Fibroblast of mammary gland (primary cell): ENCODE measurements around the gene ENC1.
"Not testable (repeated sequence)": the region's sequence is repeated elsewhere in the genome, so short reads cannot be mapped to it uniquely, and the experiment has no call there.

Experiments
- DNase-seq: peaks from one replicate; pipeline ENCODE4 v3.0.0-alpha.2; 2010; ENCODE audit warnings: low read depth
- H3K4me3 ChIP-seq: 2 replicates; pipeline ENCODE4 v1.5.1; 2011; ENCODE audit warnings: low read depth, mild to moderate bottlenecking, low read length, moderate library complexity; ENCODE audit not compliant: control insufficient read depth
- CTCF ChIP-seq: conservative IDR thresholded peaks from 2 replicates; pipeline ENCODE4 v1.5.1; 2011; ENCODE audit warnings: low read depth, low read length, inconsistent platforms; ENCODE audit not compliant: control insufficient read depth, insufficient read depth

Gene ENC1, protein sequence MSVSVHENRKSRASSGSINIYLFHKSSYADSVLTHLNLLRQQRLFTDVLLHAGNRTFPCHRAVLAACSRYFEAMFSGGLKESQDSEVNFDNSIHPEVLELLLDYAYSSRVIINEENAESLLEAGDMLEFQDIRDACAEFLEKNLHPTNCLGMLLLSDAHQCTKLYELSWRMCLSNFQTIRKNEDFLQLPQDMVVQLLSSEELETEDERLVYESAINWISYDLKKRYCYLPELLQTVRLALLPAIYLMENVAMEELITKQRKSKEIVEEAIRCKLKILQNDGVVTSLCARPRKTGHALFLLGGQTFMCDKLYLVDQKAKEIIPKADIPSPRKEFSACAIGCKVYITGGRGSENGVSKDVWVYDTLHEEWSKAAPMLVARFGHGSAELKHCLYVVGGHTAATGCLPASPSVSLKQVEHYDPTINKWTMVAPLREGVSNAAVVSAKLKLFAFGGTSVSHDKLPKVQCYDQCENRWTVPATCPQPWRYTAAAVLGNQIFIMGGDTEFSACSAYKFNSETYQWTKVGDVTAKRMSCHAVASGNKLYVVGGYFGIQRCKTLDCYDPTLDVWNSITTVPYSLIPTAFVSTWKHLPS

DNA sequence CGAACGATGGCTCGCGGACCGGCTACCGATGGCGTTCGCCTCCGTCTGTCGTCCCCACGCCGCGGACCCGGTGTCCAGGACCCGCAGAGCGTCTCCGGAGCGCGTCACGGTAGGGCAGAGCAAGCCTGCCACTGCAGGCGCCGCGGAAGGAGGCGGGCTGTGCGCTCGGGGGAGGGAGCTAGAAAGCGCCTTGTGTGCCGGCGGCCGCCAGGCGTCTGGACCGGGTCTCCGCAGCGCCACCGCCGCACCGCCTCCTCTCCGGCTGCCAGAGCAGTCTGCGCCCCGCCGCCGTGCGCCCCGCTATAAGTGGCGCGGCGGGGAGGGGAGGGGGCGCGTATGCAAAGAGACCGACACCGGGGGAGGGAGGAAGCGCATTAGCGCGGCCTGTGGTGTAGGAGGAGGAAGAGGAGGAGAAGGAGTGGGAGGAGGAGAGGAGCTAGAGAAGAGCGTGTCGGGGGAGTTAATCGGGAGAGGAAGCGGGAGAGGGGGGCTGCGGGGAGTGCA is at the start of gene ENC1:
Gene ENC1 (minus strand): TSS at position 279 of the 504 bp plus-strand sequence. CDS start 4,243 bp downstream, outside the sequence.
- peak within 1 kb of the TSS; percentile 75 for H3K4me3 ChIP-seq
- TF ChIP-seq CTCF = no peak
- peak; percentile 83 for DNase-seq

DNA sequence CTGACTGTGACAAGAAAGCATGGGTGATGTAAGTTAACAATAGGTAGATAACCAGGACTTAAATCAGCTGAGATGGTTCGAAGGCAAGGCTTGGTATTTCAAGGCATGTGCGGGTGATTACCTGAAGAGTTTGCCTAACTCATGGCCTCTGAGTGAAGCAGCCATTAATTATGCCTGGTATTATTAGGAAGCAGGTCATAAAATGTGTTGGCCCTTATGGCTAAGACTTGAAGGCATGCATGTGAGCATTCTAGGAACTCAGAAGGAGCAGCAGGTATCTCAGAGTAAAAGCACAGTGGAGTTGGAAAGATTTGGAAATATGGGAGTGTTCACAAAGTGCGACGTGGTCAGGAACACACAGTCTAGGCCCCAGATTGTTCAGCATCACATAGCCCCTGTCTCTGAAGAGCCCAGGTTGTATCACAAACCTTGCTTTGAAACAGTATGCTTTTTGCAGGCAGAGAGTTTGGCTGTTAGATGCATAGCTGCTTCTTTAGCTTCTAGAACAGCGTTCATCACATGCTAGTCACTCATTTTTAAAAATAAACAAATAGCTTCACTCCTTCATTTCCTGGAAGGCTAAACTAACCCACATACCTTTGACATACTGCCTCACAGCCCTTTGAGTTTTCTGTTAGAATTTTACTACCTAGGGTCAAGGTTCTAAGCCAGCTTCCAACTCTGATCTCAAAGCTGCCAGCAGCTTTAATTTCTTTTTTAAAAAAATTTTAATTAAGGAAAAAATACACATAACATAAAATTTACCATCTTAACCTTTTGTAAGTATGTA is 46.6 kb upstream of the ENC1 start:
- no peak for DNase-seq
- peak overlapping the region; percentile 7 for H3K4me3 ChIP-seq

GRCh38 chr5:74685979-74686631 is 45.6 kb upstream of the ENC1 start:
- no peak for TF ChIP-seq CTCF
- peak overlapping the region; percentile 72 for H3K4me3 ChIP-seq
- peak; percentile 72 for DNase-seq

More for the DNA sequence above, 46.6 kb upstream of the ENC1 start:
- TF ChIP-seq CTCF = no peak

GRCh38 chr5:74684900-74685851 is 44.6 kb upstream of the ENC1 start, which contains the start of gene HEXB:
HEXB (plus strand) TSS chr5:74685233; CDS start chr5:74685261, 28 bp downstream.
- no peak for TF ChIP-seq CTCF
- peak; percentile 75 for DNase-seq
- H3K4me3 ChIP-seq = peak within 1 kb of the TSS; percentile 72

DNA sequence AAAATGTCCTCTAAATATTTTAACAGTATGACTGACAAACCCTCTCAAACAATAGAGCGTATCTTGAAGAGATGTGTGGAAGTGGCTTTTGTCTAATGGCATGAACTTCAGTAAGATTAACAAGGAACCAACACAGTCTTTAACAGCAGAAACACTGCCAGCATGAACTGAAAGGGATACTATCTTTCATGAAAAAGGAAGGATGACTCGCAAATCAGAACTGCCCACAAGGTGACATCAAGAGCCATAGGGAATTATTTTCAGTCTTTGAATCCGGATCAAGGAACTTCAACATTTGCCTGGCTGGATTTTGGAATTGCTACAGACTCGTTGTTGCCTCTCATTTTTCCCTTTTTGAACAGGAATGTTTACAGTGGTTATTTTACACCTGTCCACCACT is 39.4 kb upstream of the ENC1 start:
- TF ChIP-seq CTCF = no peak
- DNase-seq = no peak

DNA sequence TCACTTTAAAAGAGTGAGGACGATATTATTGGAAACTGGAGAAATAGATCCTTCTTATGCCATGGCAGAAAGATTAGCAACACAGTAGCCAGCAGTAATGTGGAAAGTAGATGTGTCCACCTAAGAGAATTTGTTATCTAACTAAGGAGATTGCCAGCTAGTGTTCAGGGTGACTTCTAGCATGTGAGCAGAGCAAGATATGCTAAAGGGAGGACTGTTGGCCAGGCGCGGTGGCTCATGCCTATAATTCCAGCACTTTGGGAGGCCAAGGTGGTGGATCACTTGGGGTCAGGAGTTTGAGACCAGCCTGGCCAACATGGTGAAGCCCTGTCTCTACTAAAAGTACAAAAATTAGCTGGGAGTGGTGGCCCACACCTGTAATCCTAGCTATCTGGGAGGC is 38.8 kb upstream of the ENC1 start:
- not testable (repeated sequence) for DNase-seq, H3K4me3 ChIP-seq

More for the DNA sequence above, 39.4 kb upstream of the ENC1 start:
- no peak overlapping the region for H3K4me3 ChIP-seq

DNA sequence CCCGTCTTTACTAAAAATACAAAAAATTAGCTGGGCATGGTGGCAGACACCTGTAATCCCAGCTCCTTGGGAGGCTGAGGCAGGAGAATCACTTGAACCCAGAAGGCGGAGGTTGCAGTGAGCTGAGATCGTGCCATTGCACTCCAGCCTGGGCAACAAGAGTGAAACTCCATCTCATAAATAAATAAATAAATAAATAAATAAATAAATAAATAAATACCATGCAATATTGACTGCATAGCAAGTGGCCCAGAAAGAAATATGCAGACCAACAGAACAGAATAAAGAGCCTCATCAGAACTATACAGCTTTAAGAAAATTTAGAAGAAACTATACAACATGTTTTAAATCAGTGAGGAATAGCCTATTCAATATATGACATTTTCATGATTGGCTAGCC is 37.6 kb upstream of the ENC1 start:
- not testable (repeated sequence) for H3K4me3 ChIP-seq, DNase-seq

GRCh38 chr5:74676466-74676865 is 35.9 kb upstream of the ENC1 start:
- not testable (repeated sequence) for DNase-seq, H3K4me3 ChIP-seq
